ENCODE measurements around the gene C9orf153. TPM values are rescaled to one million over a fixed set of nuclear protein-coding genes. Genes with fewer than 3 reads are reported as not detected.

The C9orf153 gene
- total RNA-seq, 1 donor from 2014 or later: 0.69 TPM

GRCh38 chr9:86252870-86253269 is 6.6 kb downstream of the C9orf153 start:
- no peak overlapping the region for H3K27ac Mint-ChIP-seq
- DNase-seq (ENCODE audit: low spot score, unreplicated experiment): no peak
- H3K36me3 Mint-ChIP-seq (ENCODE audit: insufficient read depth): peaks cover 12% of the 10 kb centered on the region

GRCh38 chr9:86250123-86250522 is 9.3 kb downstream of the C9orf153 start:
- DNase-seq (ENCODE audit: low spot score, unreplicated experiment): no peak
- peaks cover 9% of the 10 kb centered on the region for H3K36me3 Mint-ChIP-seq (ENCODE audit: insufficient read depth)
- no peak for TF ChIP-seq CTCF (IDR thresholded peaks at IDR 0.05; ENCODE audit: unreplicated experiment)
- peaks cover 4% of the 10 kb centered on the region for H3K4me1 Mint-ChIP-seq (ENCODE audit: low read depth)
- peaks cover 10% of the 10 kb centered on the region for H3K9me3 Mint-ChIP-seq (ENCODE audit: low read depth)
- H3K4me3 Mint-ChIP-seq (ENCODE audit: low read depth): no peak overlapping the region
- no peak overlapping the region for H3K27ac Mint-ChIP-seq
- H3K27me3 Mint-ChIP-seq: no peaks in the 10 kb centered on the region

More at GRCh38 chr9:86252870-86253269, 6.6 kb downstream of the C9orf153 start:
- peaks cover 2% of the 10 kb centered on the region for H3K4me1 Mint-ChIP-seq (ENCODE audit: low read depth)
- H3K9me3 Mint-ChIP-seq (ENCODE audit: low read depth): peaks cover 16% of the 10 kb centered on the region
- H3K27me3 Mint-ChIP-seq: no peaks in the 10 kb centered on the region
- H3K4me3 Mint-ChIP-seq (ENCODE audit: low read depth): no peak overlapping the region
- TF ChIP-seq CTCF (IDR thresholded peaks at IDR 0.05; ENCODE audit: unreplicated experiment): no peak

- H3K27me3 Mint-ChIP-seq: no peaks in the 10 kb centered on the region
- H3K36me3 Mint-ChIP-seq (ENCODE audit: insufficient read depth): peaks cover 5% of the 10 kb centered on the region
- H3K4me1 Mint-ChIP-seq (ENCODE audit: low read depth): peaks cover 4% of the 10 kb centered on the region
- no peak for DNase-seq (ENCODE audit: low spot score, unreplicated experiment)
- H3K4me3 Mint-ChIP-seq (ENCODE audit: low read depth): no peak overlapping the region
- H3K27ac Mint-ChIP-seq: no peak overlapping the region
- no peak for TF ChIP-seq CTCF (IDR thresholded peaks at IDR 0.05; ENCODE audit: unreplicated experiment)
- peaks cover 10% of the 10 kb centered on the region for H3K9me3 Mint-ChIP-seq (ENCODE audit: low read depth)
These were observed 10.7 kb downstream of the C9orf153 start for GRCh38 chr9:86248746-86249145.

- DNase-seq (ENCODE audit: low spot score, unreplicated experiment): no peak
- H3K27ac Mint-ChIP-seq: no peak overlapping the region
- peaks cover 4% of the 10 kb centered on the region for H3K4me1 Mint-ChIP-seq (ENCODE audit: low read depth)
- TF ChIP-seq CTCF (IDR thresholded peaks at IDR 0.05; ENCODE audit: unreplicated experiment): no peak
- H3K9me3 Mint-ChIP-seq (ENCODE audit: low read depth): peaks cover 7% of the 10 kb centered on the region
- no peaks in the 10 kb centered on the region for H3K27me3 Mint-ChIP-seq
- no peak overlapping the region for H3K4me3 Mint-ChIP-seq (ENCODE audit: low read depth)
- peaks cover 2% of the 10 kb centered on the region for H3K36me3 Mint-ChIP-seq (ENCODE audit: insufficient read depth)
These were observed 12.7 kb downstream of the C9orf153 start for GRCh38 chr9:86246752-86247161.

- Mint-ChIP-seq H3K4me1 (ENCODE audit: low read depth) (peaks cover 2% of the 10 kb centered on the region), H3K9me3 (ENCODE audit: low read depth) (no peaks in the 10 kb centered on the region), H3K4me3 (ENCODE audit: low read depth) (no peak overlapping the region), H3K27ac (no peak overlapping the region), H3K27me3 (no peaks in the 10 kb centered on the region), H3K36me3 (ENCODE audit: insufficient read depth) (no peaks in the 10 kb centered on the region)
- no peak for DNase-seq (ENCODE audit: low spot score, unreplicated experiment)
- no peak for TF ChIP-seq CTCF (IDR thresholded peaks at IDR 0.05; ENCODE audit: unreplicated experiment)
These were observed 17.4 kb downstream of the C9orf153 start for GRCh38 chr9:86242071-86242470.
